Activated naive CD8-positive, alpha-beta T cell treated with anti-CD3 and anti-CD28 coated beads, Interleukin-2, amount 50 U/mL, for 16 hours (primary cell): Measurements from ENCODE around the gene U2SURP.
"Not testable (repeated sequence)": the region's sequence is repeated elsewhere in the genome, so short reads cannot be mapped to it uniquely, and the experiment has no call there.

Source experiments
- DNase-seq: peaks from one replicate; pipeline ENCODE4 v3.0.0-alpha.2; 2020; ENCODE audit warnings: low read depth, low spot score

The U2SURP gene

GRCh38 chr3:142976621-142977398 is 24.6 kb upstream of the U2SURP start:
- DNase-seq, result no peak

GRCh38 chr3:142977399-142977728 is 24.0 kb upstream of the U2SURP start:
- DNase-seq, result no peak

DNA sequence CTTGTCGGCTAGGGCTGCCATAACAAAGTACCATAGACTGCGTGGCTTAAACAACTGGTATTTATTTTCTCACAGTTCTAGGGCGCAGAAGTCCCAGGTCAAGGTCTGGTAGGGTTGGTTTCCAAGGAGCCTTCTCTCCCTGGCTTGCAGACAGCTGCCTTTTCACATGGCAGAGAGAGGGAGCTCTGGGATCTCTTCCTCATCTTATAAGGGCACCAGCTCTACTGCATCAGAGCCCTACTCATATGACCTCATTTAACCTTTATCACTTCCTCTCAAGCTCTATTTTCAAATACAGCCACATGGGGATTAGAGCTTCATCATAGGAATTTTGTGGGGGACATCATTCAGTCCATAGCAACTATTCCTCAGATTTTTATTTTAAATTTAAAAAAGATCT is 20.3 kb upstream of the U2SURP start:
- DNase-seq, result no peak

- DNase-seq, result no peak
Observed at GRCh38 chr3:142982038-142982773, 19.2 kb upstream of the U2SURP start.

DNA sequence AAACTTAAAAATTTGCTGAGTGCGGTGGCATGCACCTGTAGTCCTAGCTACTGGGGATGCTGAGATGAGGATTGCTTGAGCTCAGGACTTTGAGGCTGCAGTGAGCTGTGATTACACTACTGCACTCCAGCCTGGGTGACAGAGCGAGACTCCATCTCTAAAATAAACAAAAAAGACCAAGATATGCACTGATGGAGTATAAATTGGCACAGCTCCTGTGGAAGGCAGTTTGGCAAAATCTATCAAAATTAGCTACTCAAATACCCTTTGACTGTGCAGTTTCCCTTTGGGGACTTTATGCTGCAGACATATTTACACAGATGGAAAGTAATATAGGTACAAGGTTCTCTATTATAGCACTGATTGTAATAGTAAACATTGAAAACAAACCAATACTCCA is 18.1 kb upstream of the U2SURP start:
- DNase-seq, result no peak

DNA sequence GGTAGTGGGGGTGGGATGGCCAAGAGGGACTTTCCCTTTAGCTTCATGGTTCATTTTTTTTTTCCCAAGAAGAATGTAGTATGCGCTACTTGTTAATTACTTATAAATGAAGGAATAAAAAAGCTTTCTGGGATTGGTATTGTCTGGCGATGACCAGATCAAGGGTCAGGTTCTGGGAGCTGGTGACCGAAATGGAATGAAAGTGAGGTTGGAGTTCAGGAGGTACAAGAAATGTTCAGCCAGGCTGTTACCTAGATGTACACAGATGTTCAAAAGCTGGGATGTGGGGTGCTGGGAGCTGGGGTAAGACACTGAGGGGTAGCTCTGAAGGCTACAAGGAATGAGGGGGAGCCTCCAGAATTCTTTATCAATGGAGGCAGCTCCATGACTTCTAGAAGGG is 17.1 kb upstream of the U2SURP start:
- no peak for DNase-seq

DNA sequence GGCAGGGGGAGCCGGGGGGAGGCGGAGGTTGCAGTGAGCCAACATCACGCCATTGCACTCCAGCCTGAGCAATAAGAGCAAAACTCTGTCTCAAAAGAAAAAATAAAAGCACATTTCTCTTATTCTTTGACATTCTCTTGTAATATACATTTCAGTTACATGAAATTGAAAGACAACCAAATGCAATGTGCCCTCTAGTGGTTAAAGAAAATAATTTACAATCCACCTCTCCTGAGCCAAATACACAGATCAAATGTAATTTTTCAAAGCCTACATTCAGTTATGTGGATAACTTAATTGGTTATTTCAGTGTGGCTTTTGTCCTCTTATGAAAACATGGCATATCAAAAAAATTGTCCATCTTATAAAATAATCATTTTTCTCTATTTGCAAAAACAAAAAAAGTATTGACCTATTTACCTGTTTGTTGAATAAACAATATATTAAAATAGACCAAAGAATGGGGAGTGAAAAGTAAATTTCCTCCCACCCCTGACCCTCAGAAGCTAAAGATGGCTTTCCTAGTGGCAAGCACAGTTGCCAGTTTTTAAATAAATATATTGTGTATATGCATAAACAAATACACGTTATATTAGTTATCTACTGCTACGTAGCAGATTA is 14.2 kb upstream of the U2SURP start:
- DNase-seq, result no peak

- no peak for DNase-seq
Observed at GRCh38 chr3:142987707-142988106, 13.7 kb upstream of the U2SURP start.

- not testable (repeated sequence) for DNase-seq
Observed at GRCh38 chr3:142988221-142988620, 13.1 kb upstream of the U2SURP start.

GRCh38 chr3:142988826-142989225 is 12.5 kb upstream of the U2SURP start:
- not testable (repeated sequence) for DNase-seq

DNA sequence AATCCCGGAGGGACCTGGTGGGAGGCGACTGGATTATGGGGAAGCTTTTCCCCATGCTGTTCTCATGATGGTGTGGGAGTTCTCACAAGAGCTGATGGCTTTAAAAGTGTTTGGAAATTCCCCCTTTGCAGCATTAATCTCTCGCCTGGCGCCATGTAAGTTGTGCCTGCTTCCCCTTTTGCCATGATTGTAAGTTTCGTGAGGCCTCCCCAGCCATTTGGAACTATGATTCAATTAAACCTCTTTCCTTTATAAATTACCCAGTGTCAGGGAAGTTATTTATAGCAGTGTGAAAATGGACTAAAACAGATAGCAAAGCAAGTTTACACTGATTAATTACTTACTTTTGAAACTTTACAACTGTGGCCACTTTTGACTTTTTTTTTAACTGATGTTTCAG is 10.6 kb upstream of the U2SURP start:
- DNase-seq, result no peak

DNA sequence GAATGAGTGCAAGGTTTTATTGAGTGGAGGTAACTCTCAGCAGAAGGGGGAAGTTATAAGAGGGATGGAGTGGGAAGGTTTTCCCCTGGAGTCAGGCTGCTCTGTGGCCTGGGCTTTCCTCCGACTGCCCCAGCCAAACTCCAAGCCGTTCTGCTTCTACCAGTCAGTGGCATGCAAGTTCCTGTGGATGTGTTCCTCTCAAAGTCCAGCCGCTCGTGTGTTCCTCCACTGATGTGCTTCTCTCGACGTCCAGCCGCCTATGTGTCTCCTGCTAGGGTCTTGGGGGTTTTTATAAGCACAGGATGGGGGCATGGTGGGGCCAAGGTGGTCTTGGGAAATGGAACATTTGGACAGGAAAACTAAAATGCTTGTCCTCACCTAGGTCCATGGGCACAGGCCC is 9.0 kb upstream of the U2SURP start:
- DNase-seq, result no peak

- DNase-seq, result peak; percentile 31
Observed at GRCh38 chr3:142993958-142994442, 7.4 kb upstream of the U2SURP start.

- no peak for DNase-seq
Observed at GRCh38 chr3:142997330-142997729, 4.0 kb upstream of the U2SURP start.

- no peak for DNase-seq
Observed at GRCh38 chr3:142998439-142998838, 2.9 kb upstream of the U2SURP start.

- DNase-seq, result no peak
Observed at GRCh38 chr3:142999881-143000280, 1.5 kb upstream of the U2SURP start.

DNA sequence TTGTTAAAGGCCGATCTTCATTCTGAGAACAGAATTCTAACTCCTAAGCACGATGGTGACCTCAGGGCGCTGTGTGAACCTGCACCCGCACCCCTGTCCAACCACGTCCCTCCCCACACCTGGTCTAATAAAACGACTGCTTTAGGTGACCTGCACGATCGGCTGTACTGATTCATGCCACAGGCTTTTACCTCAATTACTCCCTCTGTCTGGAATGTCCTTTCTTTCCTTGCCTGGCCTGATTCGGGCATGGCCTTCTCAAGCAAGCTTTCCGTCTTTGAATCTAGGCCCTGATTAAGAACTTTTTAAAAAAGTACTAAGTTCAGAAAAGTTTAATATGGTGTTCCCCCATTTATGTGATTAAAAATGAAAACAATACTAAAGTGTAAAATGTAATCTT is 842 bp upstream of the U2SURP start:
- DNase-seq, result no peak

- DNase-seq, result no peak
Observed at GRCh38 chr3:143001034-143001368, 369 bp upstream of the U2SURP start.

GRCh38 chr3:143002083-143002712 is 828 bp downstream of the U2SURP start:
- no peak for DNase-seq

- DNase-seq, result no peak
Observed at GRCh38 chr3:143002727-143003126, 1.4 kb downstream of the U2SURP start.

DNA sequence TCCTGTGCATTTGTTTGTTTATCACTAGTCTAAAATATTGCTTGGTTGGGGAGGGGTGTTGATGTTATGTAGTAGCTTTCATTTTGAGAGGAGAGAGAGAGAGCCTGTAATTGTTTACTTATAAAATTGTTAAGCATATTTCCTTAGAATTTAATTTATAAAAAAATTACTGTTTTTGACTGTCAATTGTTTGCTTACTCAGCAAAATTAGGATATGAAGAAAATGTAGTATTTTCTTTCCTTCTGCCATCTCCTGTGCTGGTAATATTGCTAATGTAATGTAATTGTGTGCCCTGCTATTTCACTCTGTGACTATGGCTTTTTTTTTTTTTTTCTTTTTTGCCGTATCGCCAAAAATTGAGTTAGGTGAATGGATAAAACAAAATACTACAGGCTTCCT is 3.5 kb downstream of the U2SURP start:
- DNase-seq, result no peak

DNA sequence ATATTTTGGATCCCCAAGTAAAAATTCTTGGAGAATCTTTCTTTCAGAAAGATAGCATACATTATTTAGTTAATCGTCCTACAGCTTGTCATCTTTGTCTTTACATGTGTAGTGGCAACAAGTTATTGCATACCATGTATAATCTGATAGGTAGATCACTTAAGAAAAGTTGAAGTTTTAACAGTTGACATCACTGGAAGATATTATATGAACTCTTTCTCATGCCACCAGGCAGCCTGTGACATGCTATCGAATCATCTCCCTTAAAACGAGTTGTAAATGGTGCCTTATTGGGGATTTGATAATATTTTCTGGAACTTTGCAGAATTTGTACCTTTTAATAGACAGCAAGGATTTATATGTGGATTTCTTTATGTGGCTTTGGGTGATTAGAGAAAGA is 8.7 kb downstream of the U2SURP start:
- DNase-seq, result no peak
